ENCODE results near the gene DVL1. TPM values are rescaled to one million over a fixed set of nuclear protein-coding genes. Genes with fewer than 3 reads are reported as not detected.

DVL1 gene
- total RNA-seq, 1 donor from 2014 or later, result 55.0 TPM

DNA sequence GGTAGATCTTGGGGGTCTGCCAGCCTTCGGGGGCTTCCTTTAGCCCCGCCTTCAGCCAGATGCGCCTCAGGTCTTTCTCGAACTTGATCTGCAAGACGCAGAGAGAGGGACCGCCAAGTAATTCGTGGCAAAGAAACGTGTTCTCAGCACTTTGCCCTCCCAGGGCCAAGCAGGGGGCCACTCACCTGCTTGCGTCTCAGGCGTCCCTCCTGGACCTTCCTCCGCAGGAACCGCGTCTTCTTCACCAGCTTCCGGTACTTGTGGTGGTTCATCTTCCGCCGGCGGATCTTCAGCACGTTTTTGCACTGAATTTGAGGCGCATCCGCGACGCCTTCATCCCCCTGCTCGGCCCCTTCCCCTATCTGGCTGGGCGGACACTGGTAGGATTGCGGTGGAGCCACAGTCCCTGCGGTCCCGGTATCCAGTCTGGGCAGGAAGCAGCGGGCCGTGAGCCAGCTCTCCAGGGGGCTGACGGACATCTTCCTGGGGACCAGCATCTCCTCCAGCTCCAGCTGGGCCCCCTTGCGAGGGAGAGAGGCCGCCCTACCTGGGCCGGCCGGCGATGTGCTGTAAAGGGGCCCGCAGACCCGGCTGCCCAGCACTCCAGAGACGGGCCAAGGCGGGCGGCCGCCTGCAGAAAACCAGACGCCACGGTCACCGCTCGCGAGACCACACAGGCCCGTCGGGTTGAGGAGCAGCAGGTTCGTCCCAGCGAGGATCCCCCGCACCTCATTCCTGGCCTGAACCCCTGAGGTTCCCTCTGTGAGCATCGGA is 24.8 kb upstream of the DVL1 start:
- no peak overlapping the region for H2AFZ ChIP-seq (ENCODE audit: low read depth, low read length)
- FAIRE-seq, result no peak
- peak overlapping the region; percentile 91 for H3K4me2 ChIP-seq (ENCODE audit: low read length)
- H3K4me3 ChIP-seq (ENCODE audit: insufficient read depth, low read depth, low read length), result peak overlapping the region; percentile 78
- Mint-ChIP-seq H3K27me3 (ENCODE audit: low read depth, unreplicated experiment) (no peaks in the 10 kb centered on the region), H3K27ac (ENCODE audit: unreplicated experiment) (peak overlapping the region; percentile 47), H3K9me3 (ENCODE audit: unreplicated experiment) (no peaks in the 10 kb centered on the region), H3K4me3 (ENCODE audit: unreplicated experiment) (peak overlapping the region; percentile 86), H3K36me3 (ENCODE audit: low read depth, unreplicated experiment) (peaks cover 2% of the 10 kb centered on the region), H3K4me1 (ENCODE audit: low read depth, unreplicated experiment) (peaks cover 10% of the 10 kb centered on the region)
- H3K4me1 ChIP-seq (ENCODE audit: insufficient read depth, low read length), result peaks cover 18% of the 10 kb centered on the region
- H3K27me3 ChIP-seq (ENCODE audit: insufficient read depth, low read length), result no peaks in the 10 kb centered on the region
- TF ChIP-seq, protein P1, sequence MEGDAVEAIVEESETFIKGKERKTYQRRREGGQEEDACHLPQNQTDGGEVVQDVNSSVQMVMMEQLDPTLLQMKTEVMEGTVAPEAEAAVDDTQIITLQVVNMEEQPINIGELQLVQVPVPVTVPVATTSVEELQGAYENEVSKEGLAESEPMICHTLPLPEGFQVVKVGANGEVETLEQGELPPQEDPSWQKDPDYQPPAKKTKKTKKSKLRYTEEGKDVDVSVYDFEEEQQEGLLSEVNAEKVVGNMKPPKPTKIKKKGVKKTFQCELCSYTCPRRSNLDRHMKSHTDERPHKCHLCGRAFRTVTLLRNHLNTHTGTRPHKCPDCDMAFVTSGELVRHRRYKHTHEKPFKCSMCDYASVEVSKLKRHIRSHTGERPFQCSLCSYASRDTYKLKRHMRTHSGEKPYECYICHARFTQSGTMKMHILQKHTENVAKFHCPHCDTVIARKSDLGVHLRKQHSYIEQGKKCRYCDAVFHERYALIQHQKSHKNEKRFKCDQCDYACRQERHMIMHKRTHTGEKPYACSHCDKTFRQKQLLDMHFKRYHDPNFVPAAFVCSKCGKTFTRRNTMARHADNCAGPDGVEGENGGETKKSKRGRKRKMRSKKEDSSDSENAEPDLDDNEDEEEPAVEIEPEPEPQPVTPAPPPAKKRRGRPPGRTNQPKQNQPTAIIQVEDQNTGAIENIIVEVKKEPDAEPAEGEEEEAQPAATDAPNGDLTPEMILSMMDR (IDR thresholded peaks at IDR 0.05; ENCODE audit: insufficient read depth, low read depth, low read length), result no peak
- TF ChIP-seq EZH2 (IDR thresholded peaks at IDR 0.05; ENCODE audit: insufficient read depth, low read length), result no peak
- H4K20me1 ChIP-seq (ENCODE audit: insufficient read depth, low read length), result peaks cover 26% of the 10 kb centered on the region
- peak overlapping the region; percentile 94 for H3K9ac ChIP-seq (ENCODE audit: low read length)
- peaks cover 3% of the 10 kb centered on the region for H3K36me3 ChIP-seq (ENCODE audit: insufficient read depth, low read length)
- DNase-seq (ENCODE audit: low read depth), result no peak
- peak overlapping the region; percentile 81 for H3K27ac ChIP-seq (ENCODE audit: low read depth, low read length)
- H3K79me2 ChIP-seq (ENCODE audit: insufficient read depth, low read length), result peaks cover 34% of the 10 kb centered on the region
- H3K9me3 ChIP-seq (ENCODE audit: insufficient read depth, low read depth, low read length), result no peaks in the 10 kb centered on the region

DNA sequence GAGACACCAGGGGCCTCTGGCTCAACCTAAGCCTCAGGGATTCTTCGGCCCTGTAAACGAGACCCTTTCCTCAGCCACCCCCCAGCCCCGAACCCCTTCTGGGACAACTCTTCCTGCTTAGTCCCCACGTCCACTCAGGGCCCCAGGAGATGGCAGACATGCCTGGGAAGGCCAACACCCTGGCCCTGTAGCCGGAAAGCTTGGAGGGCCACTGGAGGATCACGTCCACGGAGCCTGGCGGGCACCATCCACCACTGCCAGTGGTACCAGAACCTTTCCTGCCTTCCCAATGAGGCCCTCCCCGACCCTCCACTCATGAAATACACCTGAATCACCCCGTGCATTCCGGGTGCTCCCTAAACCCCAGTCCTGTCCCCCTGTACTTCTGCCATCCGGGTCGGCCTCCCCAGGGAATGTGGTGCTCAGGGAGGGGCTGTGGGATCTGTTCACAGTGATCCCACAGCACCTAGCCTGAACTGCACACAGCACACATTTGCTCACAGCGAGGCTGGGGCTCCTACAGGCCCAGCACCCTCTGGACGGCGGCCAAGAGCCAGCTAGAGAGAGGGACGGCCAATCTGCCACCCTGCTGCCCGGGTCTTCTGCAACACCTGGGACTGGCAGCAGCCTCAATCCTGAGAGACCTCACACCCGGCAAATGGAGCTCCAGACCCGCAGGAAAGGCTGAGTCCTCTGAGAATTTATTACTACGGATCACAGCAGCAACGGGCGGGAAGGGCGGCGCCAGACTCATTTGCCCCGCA is 24.0 kb upstream of the DVL1 start:
- Histone ChIP-seq H3K4me1 (ENCODE audit: insufficient read depth, low read length) (peaks cover 18% of the 10 kb centered on the region), H3K9me3 (ENCODE audit: insufficient read depth, low read depth, low read length) (no peaks in the 10 kb centered on the region), H3K36me3 (ENCODE audit: insufficient read depth, low read length) (peaks cover 3% of the 10 kb centered on the region), H3K4me2 (ENCODE audit: low read length) (peak overlapping the region; percentile 91), H3K79me2 (ENCODE audit: insufficient read depth, low read length) (peaks cover 34% of the 10 kb centered on the region), H3K9ac (ENCODE audit: low read length) (peak overlapping the region; percentile 94), H4K20me1 (ENCODE audit: insufficient read depth, low read length) (peaks cover 26% of the 10 kb centered on the region), H3K27ac (ENCODE audit: low read depth, low read length) (no peak overlapping the region), H3K4me3 (ENCODE audit: insufficient read depth, low read depth, low read length) (peak overlapping the region; percentile 78), H3K27me3 (ENCODE audit: insufficient read depth, low read length) (no peaks in the 10 kb centered on the region), H2AFZ (ENCODE audit: low read depth, low read length) (no peak overlapping the region)
- H3K36me3 Mint-ChIP-seq (ENCODE audit: low read depth, unreplicated experiment), result peaks cover 2% of the 10 kb centered on the region
- peak overlapping the region; percentile 47 for H3K27ac Mint-ChIP-seq (ENCODE audit: unreplicated experiment)
- TF ChIP-seq, protein P1 (IDR thresholded peaks at IDR 0.05; ENCODE audit: insufficient read depth, low read depth, low read length), result no peak
- no peak for TF ChIP-seq EZH2 (IDR thresholded peaks at IDR 0.05; ENCODE audit: insufficient read depth, low read length)
- H3K4me3 Mint-ChIP-seq (ENCODE audit: unreplicated experiment), result peak overlapping the region; percentile 86
- H3K4me1 Mint-ChIP-seq (ENCODE audit: low read depth, unreplicated experiment), result peaks cover 10% of the 10 kb centered on the region
- H3K9me3 Mint-ChIP-seq (ENCODE audit: unreplicated experiment), result no peaks in the 10 kb centered on the region
- H3K27me3 Mint-ChIP-seq (ENCODE audit: low read depth, unreplicated experiment), result no peaks in the 10 kb centered on the region
- no peak for DNase-seq (ENCODE audit: low read depth)
- FAIRE-seq, result no peak
